Measurements from ENCODE around the gene CASTOR1.

The CASTOR1 gene

GRCh38 chr22:30279932-30280331, 9.4 kb downstream of the CASTOR1 start:
- Histone ChIP-seq H3K9ac (ENCODE audit: low read length) (no peak overlapping the region), H3K79me2 (ENCODE audit: insufficient read depth, low read length) (no peaks in the 10 kb centered on the region), H3F3A (ENCODE audit: insufficient read depth, low read length) (no peaks in the 10 kb centered on the region), H3K4me3 (ENCODE audit: low read depth, low read length, poor library complexity, severe bottlenecking) (no peak overlapping the region), H4K20me1 (ENCODE audit: insufficient read depth, low read length) (no peaks in the 10 kb centered on the region), H2AFZ (ENCODE audit: low read length) (no peak overlapping the region), H3K27ac (ENCODE audit: low read depth, low read length, poor library complexity, severe bottlenecking) (no peak overlapping the region), H3K4me2 (ENCODE audit: low read length) (no peak overlapping the region), H3K4me1 (ENCODE audit: insufficient read depth, low read length, severe bottlenecking) (no peaks in the 10 kb centered on the region), H3K36me3 (ENCODE audit: insufficient read depth, low read length) (no peaks in the 10 kb centered on the region), H3K9me2 (ENCODE audit: low read depth, low read length) (no peaks in the 10 kb centered on the region), H3K9me3 (ENCODE audit: low read length) (no peaks in the 10 kb centered on the region), H3K27me3 (ENCODE audit: insufficient read depth, low read length) (peaks cover 1% of the 10 kb centered on the region; the same call in 1 of the 2 replicates)
- TF ChIP-seq EZH2 (IDR thresholded peaks at IDR 0.05; ENCODE audit: borderline replicate concordance, low read length) = no peak
- TF ChIP-seq, protein P1, sequence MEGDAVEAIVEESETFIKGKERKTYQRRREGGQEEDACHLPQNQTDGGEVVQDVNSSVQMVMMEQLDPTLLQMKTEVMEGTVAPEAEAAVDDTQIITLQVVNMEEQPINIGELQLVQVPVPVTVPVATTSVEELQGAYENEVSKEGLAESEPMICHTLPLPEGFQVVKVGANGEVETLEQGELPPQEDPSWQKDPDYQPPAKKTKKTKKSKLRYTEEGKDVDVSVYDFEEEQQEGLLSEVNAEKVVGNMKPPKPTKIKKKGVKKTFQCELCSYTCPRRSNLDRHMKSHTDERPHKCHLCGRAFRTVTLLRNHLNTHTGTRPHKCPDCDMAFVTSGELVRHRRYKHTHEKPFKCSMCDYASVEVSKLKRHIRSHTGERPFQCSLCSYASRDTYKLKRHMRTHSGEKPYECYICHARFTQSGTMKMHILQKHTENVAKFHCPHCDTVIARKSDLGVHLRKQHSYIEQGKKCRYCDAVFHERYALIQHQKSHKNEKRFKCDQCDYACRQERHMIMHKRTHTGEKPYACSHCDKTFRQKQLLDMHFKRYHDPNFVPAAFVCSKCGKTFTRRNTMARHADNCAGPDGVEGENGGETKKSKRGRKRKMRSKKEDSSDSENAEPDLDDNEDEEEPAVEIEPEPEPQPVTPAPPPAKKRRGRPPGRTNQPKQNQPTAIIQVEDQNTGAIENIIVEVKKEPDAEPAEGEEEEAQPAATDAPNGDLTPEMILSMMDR (IDR thresholded peaks at IDR 0.05; ENCODE audit: low read length) = no peak

DNA sequence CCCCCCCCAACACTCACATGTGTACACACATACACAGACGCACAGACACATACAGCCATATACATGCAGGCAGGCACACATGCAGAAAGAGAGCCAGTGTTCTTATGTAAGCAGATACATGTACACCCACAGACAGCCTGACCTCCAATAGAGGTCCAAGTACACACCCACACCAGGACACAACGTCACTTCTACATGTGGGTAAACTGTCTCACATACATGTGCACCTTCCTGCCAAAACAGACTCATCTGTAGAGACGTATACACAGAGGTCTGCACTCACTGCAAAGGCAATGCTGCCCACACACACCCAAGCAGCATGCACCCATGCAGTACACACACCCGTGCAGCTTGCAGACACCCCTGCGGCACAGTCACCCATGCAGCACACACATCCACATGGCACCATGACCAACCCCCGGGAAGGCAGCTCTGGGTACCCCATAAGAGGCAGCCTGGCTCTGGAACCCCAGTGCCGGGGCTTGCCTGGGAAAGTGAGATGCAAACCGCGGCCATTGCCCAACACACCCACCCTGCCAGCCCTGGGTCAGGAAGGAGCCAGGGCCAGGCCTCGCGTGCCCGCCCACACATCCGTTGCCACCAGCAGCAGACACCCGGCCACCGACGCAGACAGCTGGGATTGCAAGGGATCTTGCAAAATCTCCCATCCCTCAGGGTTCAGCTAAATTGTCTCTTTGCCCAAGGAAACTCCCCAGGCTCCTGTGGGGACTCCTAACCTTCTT, 10.1 kb downstream of the CASTOR1 start:
- Histone ChIP-seq H3K4me3 (ENCODE audit: low read depth, low read length, poor library complexity, severe bottlenecking) (no peak overlapping the region), H3K27ac (ENCODE audit: low read depth, low read length, poor library complexity, severe bottlenecking) (no peak overlapping the region), H2AFZ (ENCODE audit: low read length) (no peak overlapping the region), H3K9ac (ENCODE audit: low read length) (no peak overlapping the region), H3K27me3 (ENCODE audit: insufficient read depth, low read length) (peaks cover 6% of the 10 kb centered on the region; the same call in 1 of the 2 replicates), H3K36me3 (ENCODE audit: insufficient read depth, low read length) (no peaks in the 10 kb centered on the region), H4K20me1 (ENCODE audit: insufficient read depth, low read length) (no peaks in the 10 kb centered on the region), H3K4me1 (ENCODE audit: insufficient read depth, low read length, severe bottlenecking) (no peaks in the 10 kb centered on the region), H3K9me2 (ENCODE audit: low read depth, low read length) (no peaks in the 10 kb centered on the region), H3K9me3 (ENCODE audit: low read length) (no peaks in the 10 kb centered on the region), H3F3A (ENCODE audit: insufficient read depth, low read length) (no peaks in the 10 kb centered on the region), H3K4me2 (ENCODE audit: low read length) (no peak overlapping the region), H3K79me2 (ENCODE audit: insufficient read depth, low read length) (no peaks in the 10 kb centered on the region)
- no peak for TF ChIP-seq EZH2 (IDR thresholded peaks at IDR 0.05; ENCODE audit: borderline replicate concordance, low read length)
- TF ChIP-seq, protein P1 (IDR thresholded peaks at IDR 0.05; ENCODE audit: low read length) = no peak

DNA sequence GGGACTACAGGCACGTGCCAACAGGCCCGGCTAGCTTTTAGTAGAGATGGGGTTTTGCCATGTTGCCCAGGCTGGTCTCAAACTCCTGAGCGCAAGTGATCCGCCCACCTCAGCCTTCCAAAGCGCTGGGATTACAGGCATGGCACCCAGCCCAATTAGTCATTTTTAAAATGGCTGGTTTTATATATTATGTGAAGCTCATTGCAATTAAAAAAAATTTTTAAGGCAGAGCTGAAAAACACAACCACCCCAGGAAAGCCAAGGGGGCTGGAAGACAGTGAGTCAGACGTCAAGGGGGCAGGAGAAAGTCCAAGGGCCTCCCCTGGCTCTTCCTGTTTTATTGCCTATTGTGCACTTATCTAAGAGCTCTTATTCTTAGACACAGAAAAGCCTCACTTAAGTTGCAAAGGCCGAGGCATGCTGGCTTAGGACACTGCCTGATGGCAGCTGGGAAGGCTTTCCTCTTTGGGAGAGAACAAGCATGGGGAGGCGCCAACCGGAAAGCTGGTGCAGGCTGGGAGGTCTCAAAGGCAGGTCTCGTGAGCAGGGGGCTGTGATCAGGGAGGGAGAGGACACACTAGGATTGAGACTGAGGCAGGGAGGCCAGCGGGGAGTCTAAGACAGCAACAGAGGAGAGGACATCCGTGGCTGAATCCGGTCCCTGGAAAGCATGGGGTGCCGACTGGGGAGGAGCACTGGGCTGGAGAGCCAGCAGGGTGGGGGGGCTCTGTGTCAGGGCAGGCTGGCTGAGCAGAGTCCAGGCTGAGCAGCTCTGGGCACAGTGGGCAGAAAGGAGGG, 11.6 kb downstream of the CASTOR1 start:
- Histone ChIP-seq H2AFZ (ENCODE audit: low read length) (no peak overlapping the region), H3K79me2 (ENCODE audit: insufficient read depth, low read length) (no peaks in the 10 kb centered on the region), H3K27me3 (ENCODE audit: insufficient read depth, low read length) (peaks cover 6% of the 10 kb centered on the region; the same call in 1 of the 2 replicates), H3K27ac (ENCODE audit: low read depth, low read length, poor library complexity, severe bottlenecking) (no peak overlapping the region), H3K9ac (ENCODE audit: low read length) (no peak overlapping the region), H3K9me3 (ENCODE audit: low read length) (no peaks in the 10 kb centered on the region), H3K4me1 (ENCODE audit: insufficient read depth, low read length, severe bottlenecking) (no peaks in the 10 kb centered on the region), H4K20me1 (ENCODE audit: insufficient read depth, low read length) (no peaks in the 10 kb centered on the region), H3K4me3 (ENCODE audit: low read depth, low read length, poor library complexity, severe bottlenecking) (no peak overlapping the region), H3K9me2 (ENCODE audit: low read depth, low read length) (no peaks in the 10 kb centered on the region), H3F3A (ENCODE audit: insufficient read depth, low read length) (no peaks in the 10 kb centered on the region), H3K36me3 (ENCODE audit: insufficient read depth, low read length) (no peaks in the 10 kb centered on the region), H3K4me2 (ENCODE audit: low read length) (no peak overlapping the region)
- TF ChIP-seq, protein P1 (IDR thresholded peaks at IDR 0.05; ENCODE audit: low read length) = no peak
- no peak for TF ChIP-seq EZH2 (IDR thresholded peaks at IDR 0.05; ENCODE audit: borderline replicate concordance, low read length)
